ENCODE data around the gene TCEANC2.

The TCEANC2 gene

GRCh38 chr1:54054438-54054749 is 986 bp downstream of the TCEANC2 start:
- Histone ChIP-seq H3K4me3 (ENCODE audit: low read length) (peak overlapping the region; percentile 91), H3K9ac (ENCODE audit: low read depth, low read length) (no peak overlapping the region; the same call in 1 of the 2 replicates), H3K27ac (ENCODE audit: low read depth, low read length) (no peak overlapping the region), H3K4me1 (ENCODE audit: insufficient read depth, low read length) (peaks cover 8% of the 10 kb centered on the region; the same call in 1 of the 2 replicates), H3K27me3 (ENCODE audit: insufficient read depth, low read length) (no peaks in the 10 kb centered on the region), H3K9me3 (ENCODE audit: insufficient read depth, low read depth, low read length) (no peaks in the 10 kb centered on the region), H3K36me3 (ENCODE audit: insufficient read depth, low read length) (no peaks in the 10 kb centered on the region)
- WGBS: 80% methylated on average over 5 of the region's 5 CpGs

GRCh38 chr1:54064299-54064698 is 10.9 kb downstream of the TCEANC2 start:
- no peaks in the 10 kb centered on the region for H3K9me3 ChIP-seq (ENCODE audit: insufficient read depth, low read depth, low read length)
- H3K9ac ChIP-seq (ENCODE audit: low read depth, low read length): no peak overlapping the region
- no peaks in the 10 kb centered on the region for H3K36me3 ChIP-seq (ENCODE audit: insufficient read depth, low read length)
- H3K27ac ChIP-seq (ENCODE audit: low read depth, low read length): no peak overlapping the region
- no peaks in the 10 kb centered on the region for H3K4me1 ChIP-seq (ENCODE audit: insufficient read depth, low read length)
- H3K4me3 ChIP-seq (ENCODE audit: low read length): no peak overlapping the region
- 94% methylated on average over 5 of the region's 5 CpGs for WGBS
- no peaks in the 10 kb centered on the region for H3K27me3 ChIP-seq (ENCODE audit: insufficient read depth, low read length)

GRCh38 chr1:54069791-54070170 is 16.4 kb downstream of the TCEANC2 start:
- no peak overlapping the region for H3K27ac ChIP-seq (ENCODE audit: low read depth, low read length)

GRCh38 chr1:54070171-54070837 is 16.9 kb downstream of the TCEANC2 start:
- Histone ChIP-seq H3K36me3 (ENCODE audit: insufficient read depth, low read length) (peaks cover 8% of the 10 kb centered on the region; the same call in 1 of the 2 replicates), H3K4me3 (ENCODE audit: low read length) (no peak overlapping the region), H3K27me3 (ENCODE audit: insufficient read depth, low read length) (no peaks in the 10 kb centered on the region), H3K9ac (ENCODE audit: low read depth, low read length) (no peak overlapping the region), H3K27ac (ENCODE audit: low read depth, low read length) (no peak overlapping the region), H3K4me1 (ENCODE audit: insufficient read depth, low read length) (no peaks in the 10 kb centered on the region), H3K9me3 (ENCODE audit: insufficient read depth, low read depth, low read length) (no peaks in the 10 kb centered on the region)
- WGBS: 100% methylated on average over 1 of the region's 2 CpGs

More at GRCh38 chr1:54069791-54070170, 16.4 kb downstream of the TCEANC2 start:
- H3K9me3 ChIP-seq (ENCODE audit: insufficient read depth, low read depth, low read length): no peaks in the 10 kb centered on the region
- no peaks in the 10 kb centered on the region for H3K27me3 ChIP-seq (ENCODE audit: insufficient read depth, low read length)
- H3K9ac ChIP-seq (ENCODE audit: low read depth, low read length): no peak overlapping the region
- no peak overlapping the region for H3K4me3 ChIP-seq (ENCODE audit: low read length)
- WGBS: 80% methylated on average over 1 of the region's 1 CpG
- H3K36me3 ChIP-seq (ENCODE audit: insufficient read depth, low read length): peaks cover 8% of the 10 kb centered on the region; the same call in 1 of the 2 replicates
- no peaks in the 10 kb centered on the region for H3K4me1 ChIP-seq (ENCODE audit: insufficient read depth, low read length)

GRCh38 chr1:54077359-54077758 is 24.0 kb downstream of the TCEANC2 start:
- Histone ChIP-seq H3K9me3 (ENCODE audit: insufficient read depth, low read depth, low read length) (no peaks in the 10 kb centered on the region), H3K4me1 (ENCODE audit: insufficient read depth, low read length) (no peaks in the 10 kb centered on the region), H3K27me3 (ENCODE audit: insufficient read depth, low read length) (no peaks in the 10 kb centered on the region), H3K27ac (ENCODE audit: low read depth, low read length) (no peak overlapping the region), H3K36me3 (ENCODE audit: insufficient read depth, low read length) (no peaks in the 10 kb centered on the region), H3K9ac (ENCODE audit: low read depth, low read length) (no peak overlapping the region), H3K4me3 (ENCODE audit: low read length) (no peak overlapping the region)

GRCh38 chr1:54080598-54081049 is 27.2 kb downstream of the TCEANC2 start:
- WGBS: 100% methylated on average over 2 of the region's 2 CpGs
- no peak overlapping the region for H3K4me3 ChIP-seq (ENCODE audit: low read length)
- no peaks in the 10 kb centered on the region for H3K27me3 ChIP-seq (ENCODE audit: insufficient read depth, low read length)
- no peaks in the 10 kb centered on the region for H3K9me3 ChIP-seq (ENCODE audit: insufficient read depth, low read depth, low read length)
- no peak overlapping the region for H3K9ac ChIP-seq (ENCODE audit: low read depth, low read length)
- H3K36me3 ChIP-seq (ENCODE audit: insufficient read depth, low read length): no peaks in the 10 kb centered on the region
- no peak overlapping the region for H3K27ac ChIP-seq (ENCODE audit: low read depth, low read length)
- no peaks in the 10 kb centered on the region for H3K4me1 ChIP-seq (ENCODE audit: insufficient read depth, low read length)

GRCh38 chr1:54081306-54082270 is 28.2 kb downstream of the TCEANC2 start:
- no peak overlapping the region for H3K9ac ChIP-seq (ENCODE audit: low read depth, low read length)
- H3K4me1 ChIP-seq (ENCODE audit: insufficient read depth, low read length): no peaks in the 10 kb centered on the region
- 64% methylated on average over 8 of the region's 8 CpGs for WGBS
- no peak overlapping the region for H3K27ac ChIP-seq (ENCODE audit: low read depth, low read length)
- no peaks in the 10 kb centered on the region for H3K36me3 ChIP-seq (ENCODE audit: insufficient read depth, low read length)
- H3K4me3 ChIP-seq (ENCODE audit: low read length): no peak overlapping the region
- no peaks in the 10 kb centered on the region for H3K9me3 ChIP-seq (ENCODE audit: insufficient read depth, low read depth, low read length)
- H3K27me3 ChIP-seq (ENCODE audit: insufficient read depth, low read length): no peaks in the 10 kb centered on the region

- Histone ChIP-seq H3K4me3 (ENCODE audit: low read length) (no peak overlapping the region), H3K4me1 (ENCODE audit: insufficient read depth, low read length) (no peaks in the 10 kb centered on the region), H3K27me3 (ENCODE audit: insufficient read depth, low read length) (no peaks in the 10 kb centered on the region), H3K36me3 (ENCODE audit: insufficient read depth, low read length) (no peaks in the 10 kb centered on the region), H3K27ac (ENCODE audit: low read depth, low read length) (no peak overlapping the region), H3K9me3 (ENCODE audit: insufficient read depth, low read depth, low read length) (no peaks in the 10 kb centered on the region), H3K9ac (ENCODE audit: low read depth, low read length) (no peak overlapping the region)
- 92% methylated on average over 2 of the region's 2 CpGs for WGBS
Measured at GRCh38 chr1:54084794-54085193, 31.4 kb downstream of the TCEANC2 start.

GRCh38 chr1:54086754-54087153 is 33.3 kb downstream of the TCEANC2 start:
- Histone ChIP-seq H3K9ac (ENCODE audit: low read depth, low read length) (no peak overlapping the region), H3K4me1 (ENCODE audit: insufficient read depth, low read length) (no peaks in the 10 kb centered on the region), H3K4me3 (ENCODE audit: low read length) (no peak overlapping the region), H3K9me3 (ENCODE audit: insufficient read depth, low read depth, low read length) (no peaks in the 10 kb centered on the region), H3K27ac (ENCODE audit: low read depth, low read length) (no peak overlapping the region), H3K27me3 (ENCODE audit: insufficient read depth, low read length) (no peaks in the 10 kb centered on the region), H3K36me3 (ENCODE audit: insufficient read depth, low read length) (no peaks in the 10 kb centered on the region)
- WGBS: 84% methylated on average over 1 of the region's 1 CpG

- no peaks in the 10 kb centered on the region for H3K4me1 ChIP-seq (ENCODE audit: insufficient read depth, low read length)
- no peaks in the 10 kb centered on the region for H3K36me3 ChIP-seq (ENCODE audit: insufficient read depth, low read length)
- 96% methylated on average over 5 of the region's 5 CpGs for WGBS
Measured at GRCh38 chr1:54088385-54088784, 35.0 kb downstream of the TCEANC2 start.

GRCh38 chr1:54091666-54092065 is 38.3 kb downstream of the TCEANC2 start:
- Histone ChIP-seq H3K9me3 (ENCODE audit: insufficient read depth, low read depth, low read length) (no peaks in the 10 kb centered on the region), H3K36me3 (ENCODE audit: insufficient read depth, low read length) (no peaks in the 10 kb centered on the region), H3K4me3 (ENCODE audit: low read length) (no peak overlapping the region), H3K27ac (ENCODE audit: low read depth, low read length) (no peak overlapping the region), H3K9ac (ENCODE audit: low read depth, low read length) (no peak overlapping the region), H3K4me1 (ENCODE audit: insufficient read depth, low read length) (peaks cover 4% of the 10 kb centered on the region; the same call in 1 of the 2 replicates), H3K27me3 (ENCODE audit: insufficient read depth, low read length) (no peaks in the 10 kb centered on the region)
- 88% methylated on average over 3 of the region's 3 CpGs for WGBS

More at GRCh38 chr1:54088385-54088784, 35.0 kb downstream of the TCEANC2 start:
- Histone ChIP-seq H3K9ac (ENCODE audit: low read depth, low read length) (no peak overlapping the region), H3K27me3 (ENCODE audit: insufficient read depth, low read length) (no peaks in the 10 kb centered on the region), H3K27ac (ENCODE audit: low read depth, low read length) (no peak overlapping the region), H3K4me3 (ENCODE audit: low read length) (no peak overlapping the region), H3K9me3 (ENCODE audit: insufficient read depth, low read depth, low read length) (no peaks in the 10 kb centered on the region)
